HepG2 (cell line): Measurements from ENCODE around the gene UGT2B11. TPM values are rescaled to one million over a fixed set of nuclear protein-coding genes. Genes with fewer than 3 reads are reported as not detected.

ENCODE experiments used
- ATAC-seq: fragments of 200-7000 bp; cut with Tn5 transposase; 3 replicates; pipeline ENCODE4 v1.9.1; 2020; ENCODE audit warnings: mild to moderate bottlenecking, moderate library complexity
- BruUV-seq: library from RNA; stranded (reverse); fragments of 400-500 nt; replicated peaks from 2 replicates; lab custom pipeline; 2021; lab: Mats Ljungman, UMichigan
- CTCF ChIA-PET: fragments of 300-600 bp; formaldehyde crosslinking; extraction: SDS; loops from one replicate; lab custom pipeline; 2021; ENCODE audit warnings: low total read pairs, inconsistent platforms, low intra/inter-chr PET ratio; lab: Yijun Ruan, JAX
- POLR2A ChIA-PET: fragments of 350-600 bp; sonication (Branson Sonifier 250); formaldehyde crosslinking; loops from one replicate; lab custom pipeline; 2020; ENCODE audit warnings: antibody characterized with exemption, inconsistent platforms; lab: Yijun Ruan, JAX
- DNase-seq: peaks from one replicate; pipeline ENCODE4 v3.0.0-alpha.2; 2015; ENCODE audit warnings: low spot score
- FAIRE-seq: peaks from 3 replicates; lab custom pipeline; 2011; peaks lifted over from hg19 to GRCh38; lab: Jason Lieb, UNC
- H2AFZ ChIP-seq: one replicate; pipeline ENCODE4 v1.6.1; 2011; ENCODE audit warnings: low read length, inconsistent platforms
- H3K27ac ChIP-seq: fragments of 300-600 bp; 3 replicates; pipeline ENCODE4 v1.8.0; 2011; ENCODE audit warnings: mixed run types, mild to moderate bottlenecking, mixed read lengths, low read length, inconsistent platforms; ENCODE audit not compliant: insufficient read depth; ENCODE audit errors: extremely low read length
- H3K27me3 ChIP-seq, 2 experiments: fragments of 200-600 bp in 1 of 2; 2 replicates in 1 of 2; 3 replicates in 1 of 2; pipeline versions ENCODE4 v1.6.0 to v1.8.0; 2011; ENCODE audit warnings: low read length in 2 of 2, mild to moderate bottlenecking in 2 of 2, moderate library complexity in 2 of 2, inconsistent platforms in 1 of 2; ENCODE audit not compliant: insufficient read depth in 2 of 2, control insufficient read depth in 1 of 2
- H3K36me3 ChIP-seq, 2 experiments: fragments of 200-600 bp in 1 of 2; replicated peaks in 1 of 2; 2 replicates in 1 of 2; 3 replicates in 1 of 2; pipeline versions ENCODE4 v1.5.1 to v1.8.0; 2011; ENCODE audit warnings: low read length in 2 of 2, inconsistent platforms in 1 of 2; ENCODE audit not compliant: insufficient read depth in 2 of 2, control insufficient read depth in 1 of 2
- H3K4me1 ChIP-seq: 2 replicates; pipeline ENCODE4 v1.5.1; 2012; ENCODE audit warnings: low read length, inconsistent platforms; ENCODE audit not compliant: insufficient read depth
- H3K4me2 ChIP-seq: 2 replicates; pipeline ENCODE4 v1.6.0; 2011; ENCODE audit warnings: low read depth, low read length, inconsistent platforms
- H3K4me3 ChIP-seq, 3 experiments: fragments of 200-600 bp in 1 of 3; sonication (generic), shearing (Covaris generic) in 1 of 3; replicated peaks in 1 of 3; 2 replicates each; pipeline ENCODE4 v1.5.1; 2011 to 2016; ENCODE audit warnings: low read length in 3 of 3, inconsistent platforms in 2 of 3, low read depth in 2 of 3, mild to moderate bottlenecking in 2 of 3, control low read depth in 1 of 3, mixed read lengths in 1 of 3; ENCODE audit not compliant: insufficient read depth in 1 of 3
- H3K79me2 ChIP-seq: one replicate; pipeline ENCODE4 v1.6.1; 2011; ENCODE audit warnings: low read length, inconsistent platforms; ENCODE audit not compliant: insufficient read depth
- H3K9ac ChIP-seq: 2 replicates; pipeline ENCODE4 v1.6.0; 2011; ENCODE audit warnings: mild to moderate bottlenecking, low read depth, low read length, inconsistent platforms; ENCODE audit not compliant: insufficient read depth
- H3K9me3 ChIP-seq: 2 replicates; pipeline ENCODE4 v1.5.1; 2012; ENCODE audit warnings: mild to moderate bottlenecking, low read length
- H4K20me1 ChIP-seq: 2 replicates; pipeline ENCODE4 v1.6.0; 2011; ENCODE audit warnings: inconsistent platforms, mild to moderate bottlenecking, low read length, moderate library complexity; ENCODE audit not compliant: insufficient read depth
- GPN1 ChIP-seq: sonication (generic); formaldehyde crosslinking; IDR thresholded peaks from 2 replicates; pipeline ENCODE4 v1.5.1; 2020; ENCODE audit warnings: missing genetic modification reagents, borderline replicate concordance
- NFIC ChIP-seq: IDR thresholded peaks from 2 replicates; pipeline ENCODE4 v1.6.1; 2012; ENCODE audit warnings: mild to moderate bottlenecking, low read length, inconsistent platforms
- POGZ ChIP-seq: sonication (generic); formaldehyde crosslinking; IDR thresholded peaks from 2 replicates; pipeline ENCODE4 v1.4.0; 2020; ENCODE audit warnings: mild to moderate bottlenecking, missing genetic modification reagents
- WGBS: methylation state at CpG from one replicate; pipeline ENCODE4 v1.1.6; 2017; ENCODE audit warnings: low lambda C conversion rate; 5-methylcytosine and 5-hydroxymethylcytosine counted together
- in situ Hi-C: cut with HindIII; loops from 2 replicates; pipeline ENCODE4 v1.10.0; 2017; ENCODE audit warnings: low pct_unique_long_range_greater_than_20kb; ENCODE audit not compliant: extremely low pct_ligation_motif_present
- intact Hi-C: fragments of 100-400 bp; cut with micrococcal nuclease; formaldehyde crosslinking; loops from one replicate; pipeline ENCODE4 v1.10.0; 2022; ENCODE audit not compliant: unreplicated experiment
- polyA plus RNA-seq, 8 experiments: library from polyadenylated mRNA; depleted of rRNA in 3 of 8; stranded (reverse) in 7 of 8; unstranded in 1 of 8; fragments of >200 nt; fragmentation: Illumina TruSeq in 4 of 8; extraction: Trizol in 4 of 8; gene quantifications; 2 replicates each; pipeline versions ENCODE4 v1.2.1 to v1.2.3, GENCODE V29; 2011 to 2016; ENCODE audit warnings: low read depth in 4 of 8, missing spikeins in 1 of 8, mixed read lengths in 1 of 8; ENCODE audit not compliant: insufficient read depth in 1 of 8
- total RNA-seq, 5 experiments: library from RNA; depleted of rRNA; stranded (reverse); fragments of >200 nt; fragmentation: Illumina TruSeq; extraction: Trizol; gene quantifications; 2 replicates each; pipeline ENCODE4 v1.2.3, GENCODE V29; 2016; ENCODE audit warnings: low read depth in 1 of 5
- TF ChIP-seq, protein P1 (sequence below): IDR thresholded peaks from 2 replicates; pipeline ENCODE4 v1.6.1; 2018; ENCODE audit warnings: missing genetic modification reagents, mild to moderate bottlenecking, missing compliant biosample characterization
- TF ChIP-seq, protein P2 (sequence below): sonication (generic); formaldehyde crosslinking; conservative IDR thresholded peaks from 2 replicates; pipeline ENCODE4 v1.8.0; 2022; ENCODE audit warnings: missing genetic modification reagents

The UGT2B11 gene
- total and polyA plus RNA-seq, 2 of the 13 experiments (the other 11 are each of a cell fraction or from before 2014, with no cell fraction given), result 1.4 to 2.1 TPM

DNA sequence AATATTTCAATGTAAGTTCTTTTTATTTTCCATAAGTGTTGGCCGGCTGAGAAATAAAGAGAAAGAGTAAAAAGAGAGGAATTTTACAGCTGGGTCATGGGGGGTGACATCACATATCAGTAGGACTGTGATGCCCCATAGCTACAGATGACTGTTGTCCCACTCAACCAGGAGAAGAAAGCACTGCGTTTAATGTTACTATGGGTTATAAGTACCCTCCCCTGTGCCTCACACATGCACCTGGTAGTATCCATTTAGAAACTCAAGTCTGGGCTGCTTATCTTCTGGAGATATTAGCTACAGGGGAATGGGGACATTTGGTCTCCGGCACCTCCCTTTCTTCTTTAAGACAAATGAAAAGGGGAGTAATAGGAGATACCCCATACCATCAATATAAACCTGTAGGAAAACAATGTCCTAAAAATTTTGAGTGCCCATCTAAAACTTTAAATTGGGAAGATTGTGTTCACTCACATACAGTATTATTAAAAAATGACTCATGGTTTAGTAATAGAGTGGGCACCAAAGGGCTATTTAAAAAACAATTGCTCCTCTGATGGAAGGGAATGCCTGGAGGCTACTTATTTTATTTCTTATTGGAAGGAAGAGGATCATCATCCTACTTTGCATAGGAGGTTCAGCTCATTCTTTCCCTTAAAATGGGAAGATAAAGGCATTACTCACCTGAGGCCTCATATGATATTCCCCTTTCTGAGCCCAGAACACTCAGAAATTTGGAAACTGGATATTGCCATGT, 18.2 kb downstream of the UGT2B11 start:
- H3K4me3 ChIP-seq, result no peak overlapping the region
- H3K79me2 ChIP-seq, result no peaks in the 10 kb centered on the region
- H3K27me3 ChIP-seq, result no peaks in the 10 kb centered on the region; a peak in 2 of 5 replicates
- TF ChIP-seq, protein P1, sequence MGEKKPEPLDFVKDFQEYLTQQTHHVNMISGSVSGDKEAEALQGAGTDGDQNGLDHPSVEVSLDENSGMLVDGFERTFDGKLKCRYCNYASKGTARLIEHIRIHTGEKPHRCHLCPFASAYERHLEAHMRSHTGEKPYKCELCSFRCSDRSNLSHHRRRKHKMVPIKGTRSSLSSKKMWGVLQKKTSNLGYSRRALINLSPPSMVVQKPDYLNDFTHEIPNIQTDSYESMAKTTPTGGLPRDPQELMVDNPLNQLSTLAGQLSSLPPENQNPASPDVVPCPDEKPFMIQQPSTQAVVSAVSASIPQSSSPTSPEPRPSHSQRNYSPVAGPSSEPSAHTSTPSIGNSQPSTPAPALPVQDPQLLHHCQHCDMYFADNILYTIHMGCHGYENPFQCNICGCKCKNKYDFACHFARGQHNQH (CRISPR knock-in tag), result no peak
- TF ChIP-seq, protein P2, sequence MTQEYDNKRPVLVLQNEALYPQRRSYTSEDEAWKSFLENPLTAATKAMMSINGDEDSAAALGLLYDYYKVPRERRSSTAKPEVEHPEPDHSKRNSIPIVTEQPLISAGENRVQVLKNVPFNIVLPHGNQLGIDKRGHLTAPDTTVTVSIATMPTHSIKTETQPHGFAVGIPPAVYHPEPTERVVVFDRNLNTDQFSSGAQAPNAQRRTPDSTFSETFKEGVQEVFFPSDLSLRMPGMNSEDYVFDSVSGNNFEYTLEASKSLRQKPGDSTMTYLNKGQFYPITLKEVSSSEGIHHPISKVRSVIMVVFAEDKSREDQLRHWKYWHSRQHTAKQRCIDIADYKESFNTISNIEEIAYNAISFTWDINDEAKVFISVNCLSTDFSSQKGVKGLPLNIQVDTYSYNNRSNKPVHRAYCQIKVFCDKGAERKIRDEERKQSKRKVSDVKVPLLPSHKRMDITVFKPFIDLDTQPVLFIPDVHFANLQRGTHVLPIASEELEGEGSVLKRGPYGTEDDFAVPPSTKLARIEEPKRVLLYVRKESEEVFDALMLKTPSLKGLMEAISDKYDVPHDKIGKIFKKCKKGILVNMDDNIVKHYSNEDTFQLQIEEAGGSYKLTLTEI, result no peak
- no peak for TF ChIP-seq NFIC
- no peak for TF ChIP-seq POGZ (CRISPR knock-in tag)
- TF ChIP-seq GPN1 (CRISPR knock-in tag), result no peak
- no peaks in the 10 kb centered on the region for H4K20me1 ChIP-seq
- DNase-seq, result no peak
- intact Hi-C loops (no loop called here), in situ Hi-C loops (no loop called here)
- no peak overlapping the region for H3K9ac ChIP-seq
- no peak overlapping the region for H3K4me2 ChIP-seq
- no TSS peak for BruUV-seq
- no peak overlapping the region for H2AFZ ChIP-seq
- WGBS, result 57% methylated on average over 3 of the region's 3 CpGs
- FAIRE-seq, result no peak
- ATAC-seq, result no peak
- H3K27ac ChIP-seq, result no peak overlapping the region
- H3K4me1 ChIP-seq, result peaks cover 21% of the 10 kb centered on the region
- CTCF ChIA-PET, result no interaction called here
- no peaks in the 10 kb centered on the region for H3K36me3 ChIP-seq
- no peaks in the 10 kb centered on the region for H3K9me3 ChIP-seq
- POLR2A ChIA-PET, result no interaction called here
